T-helper 17 cell (primary cell): ENCODE results near the gene MYH7. TPM values are rescaled to one million over a fixed set of nuclear protein-coding genes. Genes with fewer than 3 reads are reported as not detected.
A peak's percentile ranks its signal among the peaks of the same experiment; 100 is the strongest.
"Not testable (repeated sequence)": the region's sequence is repeated elsewhere in the genome, so short reads cannot be mapped to it uniquely, and the experiment has no call there.

Experiments
- ATAC-seq: fragments of 150-1000 bp; cut with Tn5 transposase; 2 replicates; pipeline ENCODE4 v1.10.0; 2021; ENCODE audit warnings: mild to moderate bottlenecking, moderate library complexity
- DNase-seq, 3 donors: peaks; one replicate each; pipeline versions ENCODE4 v3.0.0 to v3.0.0-alpha.2; 2020 to 2021
- H3K9me3 ChIP-seq: one replicate; pipeline ENCODE4 v1.7.0; 2013; ENCODE audit warnings: low read length, mild to moderate bottlenecking; ENCODE audit not compliant: control insufficient read depth, poor library complexity, severe bottlenecking
- H3K27ac Mint-ChIP-seq: one replicate; pipeline ENCODE4 v1.8.0; 2022; ENCODE audit warnings: mild to moderate bottlenecking, moderate library complexity, mixed read lengths
- H3K27me3 Mint-ChIP-seq: one replicate; pipeline ENCODE4 v1.8.0; 2022; ENCODE audit warnings: mixed read lengths
- H3K36me3 Mint-ChIP-seq: one replicate; pipeline ENCODE4 v1.8.0; 2022; ENCODE audit warnings: low read depth, mixed read lengths
- H3K4me1 Mint-ChIP-seq: one replicate; pipeline ENCODE4 v1.8.0; 2022; ENCODE audit warnings: mild to moderate bottlenecking, mixed read lengths
- H3K4me3 Mint-ChIP-seq: one replicate; pipeline ENCODE4 v1.8.0; 2022; ENCODE audit warnings: mild to moderate bottlenecking, moderate library complexity, mixed read lengths
- total RNA-seq, 4 donors: library from RNA in 2 of 4; stranded (reverse) in 2 of 4; gene quantifications; one replicate each; pipeline ENCODE4 v1.2.3 and lab custom pipeline; 2022 to 2026

Gene MYH7
- total RNA-seq, 2 donors from 2014 or later, result not detected

DNA sequence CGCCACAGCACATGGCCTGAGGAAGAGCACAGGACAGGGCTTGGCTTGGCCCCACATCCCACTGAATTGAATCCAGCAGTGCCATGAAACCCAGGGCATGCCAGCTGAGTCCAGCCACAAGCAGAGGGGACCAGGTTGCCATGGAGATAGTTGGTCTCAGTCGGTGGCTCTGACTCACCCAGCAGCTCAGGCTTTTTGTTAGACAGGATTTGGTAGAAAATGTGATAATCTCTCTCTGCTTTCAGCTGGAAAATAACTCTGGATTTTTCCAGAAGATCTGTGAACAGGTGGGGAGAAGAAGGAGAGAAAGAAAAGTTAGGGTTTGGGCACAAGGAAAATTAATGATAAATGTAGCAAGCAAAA lies 4.8 kb downstream of the MYH7 start:
- Mint-ChIP-seq H3K36me3 (no peaks in the 10 kb centered on the region), H3K4me1 (peaks cover 10% of the 10 kb centered on the region), H3K27ac (no peak overlapping the region), H3K4me3 (no peak overlapping the region), H3K27me3 (peaks cover 42% of the 10 kb centered on the region)
- ATAC-seq (no peak), DNase-seq (no peak)
- no peaks in the 10 kb centered on the region for H3K9me3 ChIP-seq

GRCh38 chr14:23430016-23430722 lies 5.3 kb downstream of the MYH7 start:
- DNase-seq, result peak in 1 of 3 donors; percentile 1
- H3K36me3 Mint-ChIP-seq, result no peaks in the 10 kb centered on the region
- no peak overlapping the region for H3K27ac Mint-ChIP-seq

DNA sequence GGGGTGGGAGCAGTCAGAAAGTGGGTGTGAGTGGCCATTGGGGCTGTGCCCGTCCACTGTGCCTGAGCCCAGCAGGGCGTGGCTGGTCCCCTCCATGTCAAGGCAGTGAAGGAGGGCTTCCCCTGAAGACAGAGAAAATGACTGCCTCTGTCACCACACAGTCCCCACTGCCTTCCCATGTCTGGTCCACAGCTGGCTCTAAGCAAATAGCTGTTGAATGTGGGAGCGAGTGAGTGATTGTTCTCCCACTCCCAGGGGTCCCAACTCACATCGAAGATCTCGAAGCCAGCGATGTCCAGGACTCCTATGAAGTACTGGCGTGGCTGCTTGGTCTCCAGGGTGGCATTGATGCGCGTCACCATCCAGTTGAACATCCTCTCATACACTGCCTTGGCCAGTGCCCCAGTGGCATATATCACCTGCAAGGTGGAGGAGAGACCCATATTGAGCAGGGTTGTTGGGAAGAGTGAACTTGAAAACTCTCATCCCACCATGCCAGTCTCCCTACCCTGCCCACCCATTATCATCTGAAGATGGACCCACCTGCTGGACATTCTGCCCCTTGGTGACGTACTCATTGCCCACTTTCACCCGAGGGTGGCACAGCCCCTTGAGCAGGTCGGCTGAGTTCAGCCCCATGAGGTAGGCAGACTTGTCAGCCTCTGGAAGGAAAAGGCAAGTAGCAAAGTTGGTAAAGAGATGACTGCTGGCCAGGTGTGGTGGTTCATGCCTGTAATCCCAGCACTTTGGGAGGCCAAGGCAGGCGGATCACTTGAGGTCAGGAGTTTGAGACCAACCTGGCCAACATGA lies 6.6 kb downstream of the MYH7 start:
- no peaks in the 10 kb centered on the region for H3K9me3 ChIP-seq
- DNase-seq (no peak), ATAC-seq (no peak)
- H3K27me3 Mint-ChIP-seq, result peaks cover 35% of the 10 kb centered on the region
- H3K27ac Mint-ChIP-seq, result no peak overlapping the region
- H3K4me1 Mint-ChIP-seq, result peaks cover 11% of the 10 kb centered on the region
- H3K36me3 Mint-ChIP-seq, result peaks cover under 1% of the 10 kb centered on the region
- H3K4me3 Mint-ChIP-seq, result no peak overlapping the region

More at GRCh38 chr14:23430016-23430722, 5.3 kb downstream of the MYH7 start:
- no peak overlapping the region for H3K4me3 Mint-ChIP-seq
- H3K4me1 Mint-ChIP-seq, result peaks cover 10% of the 10 kb centered on the region
- H3K27me3 Mint-ChIP-seq, result peaks cover 38% of the 10 kb centered on the region
- H3K9me3 ChIP-seq, result no peaks in the 10 kb centered on the region
- ATAC-seq, result no peak

- H3K27me3 Mint-ChIP-seq, result peaks cover 16% of the 10 kb centered on the region
- H3K27ac Mint-ChIP-seq, H3K4me1 Mint-ChIP-seq, H3K4me3 Mint-ChIP-seq, ATAC-seq, H3K9me3 ChIP-seq, H3K36me3 Mint-ChIP-seq, DNase-seq: not testable (repeated sequence)
Measured at GRCh38 chr14:23425798-23426197, 9.7 kb downstream of the MYH7 start.

GRCh38 chr14:23425169-23425568 lies 10.3 kb downstream of the MYH7 start:
- Mint-ChIP-seq H3K27ac (no peak overlapping the region), H3K4me1 (peaks cover 2% of the 10 kb centered on the region), H3K4me3 (no peak overlapping the region), H3K27me3 (peaks cover 13% of the 10 kb centered on the region), H3K36me3 (peaks cover 2% of the 10 kb centered on the region)
- no peaks in the 10 kb centered on the region for H3K9me3 ChIP-seq
- DNase-seq (no peak), ATAC-seq (no peak)

- no peaks in the 10 kb centered on the region for H3K9me3 ChIP-seq
- no peak overlapping the region for H3K27ac Mint-ChIP-seq
- peaks cover 2% of the 10 kb centered on the region for H3K4me1 Mint-ChIP-seq
- ATAC-seq, result no peak
- peaks cover 2% of the 10 kb centered on the region for H3K36me3 Mint-ChIP-seq
- no peak for DNase-seq
- no peak overlapping the region for H3K4me3 Mint-ChIP-seq
- peaks cover 22% of the 10 kb centered on the region for H3K27me3 Mint-ChIP-seq
Measured at GRCh38 chr14:23423657-23424056, 11.8 kb downstream of the MYH7 start.

GRCh38 chr14:23421594-23421993 lies 13.9 kb downstream of the MYH7 start:
- H3K9me3 ChIP-seq, result no peaks in the 10 kb centered on the region
- no peak overlapping the region for H3K4me3 Mint-ChIP-seq
- ATAC-seq, result no peak
- no peak overlapping the region for H3K27ac Mint-ChIP-seq
- H3K36me3 Mint-ChIP-seq, result peaks cover 2% of the 10 kb centered on the region
- H3K27me3 Mint-ChIP-seq, result peaks cover 31% of the 10 kb centered on the region
- no peak for DNase-seq
- H3K4me1 Mint-ChIP-seq, result peaks cover 2% of the 10 kb centered on the region

GRCh38 chr14:23419646-23420045 lies 15.8 kb downstream of the MYH7 start:
- H3K9me3 ChIP-seq, ATAC-seq, H3K4me1 Mint-ChIP-seq, DNase-seq, H3K36me3 Mint-ChIP-seq, H3K27ac Mint-ChIP-seq: not testable (repeated sequence)
- Mint-ChIP-seq H3K4me3 (peak overlapping the region; percentile 43), H3K27me3 (peaks cover 45% of the 10 kb centered on the region)

DNA sequence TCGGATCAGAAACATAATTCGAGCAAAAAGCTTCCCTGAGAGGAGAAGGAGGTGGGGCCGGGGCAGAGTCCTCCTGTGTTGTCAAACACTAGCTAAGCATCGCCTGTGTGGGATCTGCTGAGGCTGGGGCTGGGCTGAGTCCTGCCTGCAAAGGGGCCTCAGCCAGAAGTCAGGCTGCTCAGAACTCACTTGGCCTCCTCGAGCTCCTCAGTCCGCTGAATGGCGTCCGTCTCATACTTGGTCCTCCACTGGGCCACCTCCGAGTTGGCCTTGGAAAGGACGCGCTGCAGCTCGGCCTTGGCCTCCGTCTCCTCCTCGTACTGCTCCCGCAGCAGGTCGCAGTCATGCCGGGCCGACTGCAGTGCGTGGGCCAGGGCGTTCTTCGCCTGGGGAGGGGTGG lies 17.4 kb downstream of the MYH7 start:
- H3K4me3 Mint-ChIP-seq, result no peak overlapping the region
- ATAC-seq, result no peak
- no peaks in the 10 kb centered on the region for H3K9me3 ChIP-seq
- peaks cover 53% of the 10 kb centered on the region for H3K27me3 Mint-ChIP-seq
- DNase-seq, result no peak
- H3K27ac Mint-ChIP-seq, result no peak overlapping the region
- no peaks in the 10 kb centered on the region for H3K36me3 Mint-ChIP-seq
- peaks cover 3% of the 10 kb centered on the region for H3K4me1 Mint-ChIP-seq

GRCh38 chr14:23417269-23417668 lies 18.2 kb downstream of the MYH7 start:
- H3K36me3 Mint-ChIP-seq, H3K4me3 Mint-ChIP-seq, DNase-seq, H3K27ac Mint-ChIP-seq, H3K9me3 ChIP-seq, H3K4me1 Mint-ChIP-seq, ATAC-seq: not testable (repeated sequence)
- peaks cover 58% of the 10 kb centered on the region for H3K27me3 Mint-ChIP-seq

DNA sequence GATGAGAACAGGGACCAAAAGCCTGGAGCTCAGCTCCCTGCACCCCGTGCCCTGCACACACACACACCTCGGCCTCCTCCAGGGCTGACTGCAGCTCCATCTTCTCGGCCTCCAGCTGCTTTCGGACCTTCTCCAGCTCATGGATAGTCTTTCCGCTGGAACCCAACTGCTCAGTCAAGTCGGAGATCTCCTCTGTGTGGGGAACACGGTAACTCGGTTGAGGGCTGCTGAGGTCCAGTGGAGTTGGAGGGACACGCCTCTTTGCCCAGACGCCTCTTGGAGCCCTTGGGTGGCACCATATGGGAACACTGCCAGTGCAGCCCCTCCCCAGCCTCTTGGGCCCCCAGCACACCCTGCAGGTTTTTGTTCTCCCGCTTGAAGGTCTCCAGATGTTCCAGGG lies 18.7 kb downstream of the MYH7 start:
- DNase-seq, result no peak
- Mint-ChIP-seq H3K4me3 (no peak overlapping the region), H3K27me3 (peaks cover 61% of the 10 kb centered on the region), H3K36me3 (no peaks in the 10 kb centered on the region), H3K27ac (no peak overlapping the region), H3K4me1 (peaks cover 3% of the 10 kb centered on the region)
- ATAC-seq, result no peak
- no peaks in the 10 kb centered on the region for H3K9me3 ChIP-seq

GRCh38 chr14:23415821-23416778 lies 19.4 kb downstream of the MYH7 start:
- no peaks in the 10 kb centered on the region for H3K36me3 Mint-ChIP-seq
- H3K4me1 Mint-ChIP-seq, result peaks cover 3% of the 10 kb centered on the region
- no peak overlapping the region for H3K27ac Mint-ChIP-seq
- H3K27me3 Mint-ChIP-seq, result peaks cover 68% of the 10 kb centered on the region
- no peak overlapping the region for H3K4me3 Mint-ChIP-seq
- no peaks in the 10 kb centered on the region for H3K9me3 ChIP-seq
- DNase-seq, result no peak
- ATAC-seq, result no peak
